Amygdala (tissue), 56 donors: ENCODE results near the gene DCTN5.
"Not testable (repeated sequence)": the region's sequence is repeated elsewhere in the genome, so short reads cannot be mapped to it uniquely, and the experiment has no call there.

ENCODE experiments used
- DNase-seq, 56 donors: peaks; one replicate each; lab custom pipeline; 2025; lab: John Stamatoyannopoulos, UW

DCTN5 gene

DNA sequence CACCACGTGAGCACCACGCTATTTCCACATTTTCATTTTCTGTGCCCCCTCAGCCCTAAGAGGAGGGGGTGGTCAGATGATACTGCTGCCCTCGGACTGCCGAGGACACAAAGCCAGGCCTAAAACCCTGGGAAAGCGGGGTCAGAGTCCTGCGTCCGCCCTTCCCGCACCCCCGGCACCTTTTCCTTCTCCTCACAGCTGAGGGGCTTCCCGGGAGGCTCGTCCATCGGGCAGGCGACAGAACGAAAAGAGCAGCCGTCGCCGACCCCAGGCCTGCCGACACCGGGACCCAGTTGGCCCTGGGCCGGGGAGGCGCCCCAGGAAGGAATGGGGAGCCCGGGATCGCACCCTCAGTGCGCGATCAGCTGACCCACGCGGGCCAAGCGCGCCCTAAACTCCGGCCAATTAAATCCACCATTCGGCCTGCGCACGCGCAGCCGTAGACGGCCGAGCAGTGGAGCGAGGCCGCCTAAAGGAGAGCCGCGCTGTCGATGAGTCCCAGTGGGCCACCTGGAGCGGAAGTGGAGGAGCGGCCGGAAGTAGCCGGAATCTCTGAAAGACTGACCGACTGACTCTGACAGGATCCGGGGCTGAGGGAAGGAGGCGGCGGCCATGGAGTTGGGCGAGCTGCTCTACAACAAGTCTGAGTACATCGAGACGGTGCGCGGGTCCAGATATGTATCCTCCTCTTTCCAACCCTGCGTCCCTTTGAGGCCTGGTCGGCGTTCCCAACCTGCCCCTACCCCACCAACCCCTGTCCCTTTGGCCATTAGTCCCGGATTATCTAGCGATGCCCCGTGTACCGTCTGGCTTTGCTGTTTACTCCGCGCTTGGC lies at the start of gene DCTN5, which contains the start of gene PALB2:
DCTN5 (plus strand) TSS at position 536 of the 835 bp plus-strand sequence; CDS start at position 613, 77 bp downstream.
PALB2 (minus strand) TSS at position 380 of the 835 bp plus-strand sequence; CDS start at position 227, 153 bp downstream.
- DNase-seq = peak; percentile 38 to 96 (median 88)

DNA sequence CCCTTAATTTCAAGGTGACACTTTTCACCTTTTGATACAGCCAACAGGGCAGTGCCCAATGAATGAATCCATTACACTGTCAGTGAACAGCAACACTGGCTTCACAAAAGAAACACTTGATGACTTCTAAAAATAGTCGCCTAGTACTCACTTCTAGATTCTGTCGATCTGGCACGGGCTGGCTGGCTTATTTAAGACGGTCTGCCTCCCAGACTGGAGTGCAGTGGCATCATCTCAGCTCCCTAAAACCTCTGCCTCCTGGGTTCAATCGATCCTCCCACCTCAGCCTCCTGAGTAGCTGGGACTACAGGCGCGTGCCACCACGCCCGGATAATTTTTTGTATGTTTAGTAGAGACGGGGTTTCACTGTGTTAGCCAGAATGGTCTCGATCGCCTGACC lies 47.1 kb upstream of the DCTN5 start:
- DNase-seq = no peak

DNA sequence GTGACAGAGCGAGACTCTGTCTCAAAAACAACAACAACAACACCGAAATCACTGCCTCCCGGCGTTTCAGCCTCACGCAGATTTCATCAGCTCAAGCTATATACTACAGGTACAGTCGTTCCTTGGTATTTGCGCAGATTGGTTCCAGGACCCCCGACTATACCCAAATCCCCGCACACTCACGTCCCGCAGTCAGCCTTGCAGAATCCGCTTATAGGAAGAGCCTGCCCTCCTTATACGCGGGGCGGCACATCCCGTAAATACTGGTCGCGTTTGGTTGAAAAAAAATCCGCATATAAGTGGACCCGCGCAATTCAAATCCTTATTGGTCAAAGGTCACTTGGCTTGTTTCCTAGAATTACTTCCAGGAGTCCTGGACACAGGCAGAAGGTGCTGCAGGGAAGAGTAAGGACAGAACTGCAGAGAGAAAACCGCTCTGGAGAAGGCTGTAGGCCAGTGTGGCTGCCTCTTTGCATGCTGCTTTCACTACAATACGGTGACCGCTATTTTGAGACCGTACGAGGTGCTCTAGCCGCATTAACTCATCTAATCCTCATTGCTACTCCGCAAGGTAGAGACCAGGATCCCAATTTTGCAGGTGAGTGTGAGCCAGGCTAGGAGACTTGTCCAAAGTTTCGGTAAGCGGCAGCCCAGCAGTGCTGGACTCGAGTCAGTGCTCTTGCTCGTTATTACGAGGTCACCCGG lies 45.9 kb upstream of the DCTN5 start:
- peak in 1 of 56 donors; percentile 42 for DNase-seq

DNA sequence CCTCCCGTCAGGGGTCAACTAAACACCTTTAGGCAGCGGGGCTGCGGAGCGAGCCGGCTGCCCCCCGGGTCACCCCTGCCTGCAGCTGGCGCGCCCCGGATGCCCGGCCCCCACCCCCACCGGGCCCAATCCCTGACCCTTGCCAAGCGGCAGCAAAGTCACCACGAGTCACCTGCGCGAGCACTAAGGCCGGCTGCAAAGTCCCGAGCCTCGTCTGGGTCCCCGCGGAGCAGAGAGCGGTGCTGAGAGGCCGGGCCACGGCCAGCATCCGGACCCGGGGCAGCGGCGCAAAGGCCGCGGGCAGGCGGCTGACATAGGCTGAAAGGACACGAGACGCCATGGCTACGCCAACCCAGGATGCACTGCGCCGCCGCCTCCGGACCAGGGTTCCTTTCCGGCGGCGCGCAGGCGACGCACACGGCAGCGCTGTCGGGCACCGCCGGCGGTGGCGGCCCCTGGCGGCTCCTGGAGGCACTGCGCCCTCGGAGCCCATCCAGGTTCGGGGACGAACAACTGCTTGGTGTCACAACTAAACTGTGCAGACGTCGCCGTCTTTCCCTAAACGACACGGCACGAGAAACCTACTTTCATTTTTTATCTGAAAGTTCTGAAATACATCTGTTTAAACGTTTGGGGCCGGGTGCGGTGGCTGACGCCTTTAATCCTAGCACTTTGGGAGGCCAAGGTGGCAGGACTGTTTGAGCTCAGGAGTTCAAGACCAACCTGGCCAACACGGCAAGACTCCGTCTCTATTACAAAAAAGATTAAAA lies 45.1 kb upstream of the DCTN5 start, which contains the start of gene NDUFAB1:
NDUFAB1 (minus strand) TSS at position 366 of the 770 bp plus-strand sequence; CDS start at position 340, 26 bp downstream.
- DNase-seq = peak; percentile 21 to 92 (median 76)

DNA sequence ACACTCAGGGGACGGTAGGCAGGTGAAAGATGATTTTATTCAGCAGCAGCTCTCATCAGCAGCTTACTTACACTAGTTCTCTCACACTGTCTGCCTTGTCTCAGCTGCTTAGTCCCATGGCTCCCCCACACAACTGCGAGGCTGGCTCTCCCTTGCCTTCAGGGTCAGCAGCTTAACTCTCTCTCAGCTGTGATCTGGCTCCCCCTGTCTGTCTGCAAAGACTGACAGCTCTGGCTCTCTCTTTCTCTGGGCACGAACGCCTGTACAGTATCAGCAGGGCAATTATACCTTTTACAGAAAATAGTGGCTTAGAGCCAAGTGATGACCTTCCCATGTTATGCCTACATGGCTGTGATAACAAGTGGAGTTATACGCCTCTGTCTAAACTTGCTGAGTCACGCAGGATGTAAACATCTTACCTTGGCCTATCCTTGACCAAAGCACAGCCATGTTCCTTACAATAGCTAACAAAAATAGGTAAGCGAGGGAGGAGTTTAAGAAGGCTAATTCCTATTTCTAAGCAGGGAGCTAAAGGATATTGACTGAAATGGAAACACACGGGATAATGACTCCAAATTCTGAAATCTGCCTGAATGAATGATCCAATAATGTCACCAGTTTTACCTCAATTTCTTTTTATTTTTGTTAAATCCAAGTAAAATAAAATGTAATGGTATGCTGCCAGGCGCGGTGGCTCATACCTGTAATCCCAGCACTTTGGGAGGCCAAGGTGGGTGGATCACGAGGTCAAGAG lies 44.1 kb upstream of the DCTN5 start:
- DNase-seq = peak in 1 of 56 donors; percentile 6

DNA sequence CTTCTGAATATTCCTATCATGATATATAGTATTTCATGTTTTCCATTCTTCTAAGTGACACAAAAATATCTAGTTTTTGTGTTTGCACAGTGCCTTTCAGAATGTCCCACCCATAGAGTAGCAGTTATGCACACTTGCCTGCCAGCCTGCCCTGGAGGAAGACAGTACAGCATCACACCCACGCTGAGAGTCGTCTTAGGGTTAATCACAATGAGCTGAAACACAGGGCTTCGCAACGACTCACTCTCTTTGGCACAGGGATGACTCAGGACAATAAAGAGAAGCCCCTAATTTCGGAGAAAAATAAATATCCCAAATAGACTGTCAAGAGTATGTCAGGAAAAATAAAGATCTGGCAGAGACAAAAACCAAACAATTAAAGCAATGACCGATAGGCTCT lies 33.5 kb upstream of the DCTN5 start:
- DNase-seq = no peak

DNA sequence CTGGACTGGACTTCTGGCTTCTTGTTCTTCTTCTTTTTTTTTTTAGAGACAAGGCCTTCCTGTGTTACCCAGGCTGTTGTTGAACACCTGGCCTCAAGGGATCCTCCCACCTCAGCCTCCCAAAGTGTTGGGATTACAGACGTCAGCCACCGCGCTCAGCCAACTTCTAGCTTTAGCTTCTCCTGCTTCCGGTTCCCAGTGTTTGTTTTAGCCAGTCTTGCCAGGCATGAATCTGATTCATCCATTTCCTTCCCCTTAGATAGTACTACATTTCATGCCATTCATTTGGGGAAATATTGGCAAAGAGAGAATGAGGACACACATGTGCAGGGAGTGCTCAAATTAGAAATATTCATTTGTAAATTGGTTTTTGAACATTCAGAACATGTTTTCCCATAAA lies 33.1 kb upstream of the DCTN5 start:
- no peak for DNase-seq

DNA sequence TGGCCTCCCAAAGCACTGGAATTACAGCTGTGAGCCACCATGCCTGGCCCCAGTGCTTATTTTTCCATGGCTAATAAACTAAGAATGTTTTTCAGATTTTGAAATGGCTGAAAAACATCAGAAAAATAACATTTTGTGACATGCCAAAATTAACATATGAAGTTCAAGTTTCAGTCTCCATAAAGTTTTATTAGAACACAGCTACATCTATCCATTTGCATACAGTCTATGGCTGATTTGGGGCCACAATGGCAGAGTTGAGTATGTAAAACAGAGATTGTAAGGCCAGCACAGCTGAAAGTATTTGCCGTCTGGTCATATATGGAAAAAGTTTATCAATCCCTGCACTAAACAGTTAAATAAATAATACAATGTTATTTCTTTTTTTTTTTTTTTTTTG lies 31.3 kb upstream of the DCTN5 start:
- DNase-seq = no peak

DNA sequence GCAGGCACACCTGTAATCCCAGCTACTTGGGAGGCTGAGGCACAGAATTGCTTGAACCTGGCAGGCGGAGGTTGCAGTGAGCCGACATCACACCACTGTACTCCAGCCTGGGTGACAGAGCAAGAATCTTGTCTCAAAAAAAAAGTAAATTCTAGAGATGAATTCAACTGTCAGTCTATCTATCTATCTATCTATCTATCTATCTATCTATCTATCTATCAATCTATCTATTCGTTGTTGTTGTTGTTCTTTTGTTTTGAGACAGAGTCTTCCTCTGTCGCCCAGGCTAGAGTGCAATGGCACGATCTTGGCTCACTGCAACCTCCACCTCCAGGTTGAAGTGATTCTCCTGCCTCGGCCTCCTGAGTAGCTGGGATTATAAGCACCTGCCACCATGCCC lies 30.4 kb upstream of the DCTN5 start:
- DNase-seq = not testable (repeated sequence)

DNA sequence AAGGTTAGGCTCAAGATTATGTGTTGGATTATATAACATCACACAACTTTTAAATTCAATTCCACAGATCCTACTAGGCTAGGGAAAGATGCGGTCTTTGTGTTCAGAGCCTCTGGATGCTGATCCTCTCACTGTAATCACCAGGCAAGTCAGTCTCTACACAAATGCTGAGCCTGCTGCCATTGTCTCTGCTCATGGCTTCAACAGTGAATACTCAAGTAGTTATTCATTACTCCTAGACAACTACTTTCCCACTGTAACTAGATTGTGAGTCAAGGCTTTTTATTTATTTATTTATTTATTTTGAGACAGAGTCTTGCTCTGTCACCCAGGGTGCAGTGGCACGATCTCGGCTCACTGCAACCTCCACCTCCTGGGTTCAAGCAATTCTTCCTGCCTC lies 29.3 kb upstream of the DCTN5 start:
- DNase-seq = no peak

DNA sequence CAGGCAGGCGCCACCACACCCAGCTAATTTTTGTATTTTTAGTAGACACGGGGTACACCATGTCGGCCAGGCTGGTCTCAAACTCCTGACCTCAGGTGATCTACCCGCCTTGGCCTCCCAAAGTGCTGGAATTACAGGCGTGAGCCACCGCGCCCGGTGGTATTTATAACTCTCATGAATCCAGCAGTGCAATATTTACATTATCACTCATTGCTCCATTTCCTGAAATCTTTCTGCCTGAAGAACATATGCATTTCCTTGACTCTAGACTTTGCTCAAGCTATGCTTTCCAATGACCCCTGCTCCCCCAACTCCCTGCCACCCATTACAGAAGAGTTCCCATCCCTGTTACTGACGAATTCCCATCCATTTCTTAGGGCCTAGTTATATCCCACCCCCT lies 25.5 kb upstream of the DCTN5 start:
- no peak for DNase-seq

DNA sequence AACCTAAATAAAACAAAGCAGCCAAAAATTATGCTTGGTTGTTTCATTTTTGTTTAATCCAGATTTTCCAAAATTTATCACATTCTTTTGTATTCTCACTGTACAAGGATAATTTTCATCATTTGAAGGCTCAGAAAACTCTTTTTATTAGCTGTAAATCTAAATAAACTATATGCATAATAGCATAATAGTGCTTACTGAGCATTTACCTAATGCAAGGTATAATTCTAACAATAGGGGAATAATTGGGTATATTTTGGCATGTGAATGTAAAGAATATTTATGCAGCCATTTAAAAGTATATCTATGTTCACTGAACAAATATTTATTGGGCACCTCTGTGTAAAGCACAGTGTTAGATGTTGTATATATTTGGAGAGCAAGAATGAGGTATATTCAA lies 17.2 kb upstream of the DCTN5 start:
- DNase-seq = no peak

DNA sequence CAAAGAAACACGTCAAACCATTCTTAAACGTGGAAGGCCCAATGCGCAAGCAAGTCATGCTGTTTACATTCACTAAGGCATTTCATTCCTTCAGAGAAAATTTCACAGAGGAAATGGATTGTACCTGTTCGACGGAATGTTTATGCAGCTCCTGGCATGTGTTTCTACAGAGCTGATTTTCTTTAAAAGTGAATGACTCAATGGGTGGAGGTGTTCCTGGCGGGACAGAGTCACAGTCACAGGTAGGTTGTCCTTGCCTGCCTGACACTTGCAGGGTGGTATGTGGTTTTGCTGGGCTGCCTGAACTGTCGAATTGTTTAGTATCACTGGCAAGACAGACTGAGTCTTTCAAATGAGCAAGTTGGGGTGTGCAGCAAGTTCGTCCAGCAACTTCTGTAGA lies 11.8 kb upstream of the DCTN5 start:
- DNase-seq = no peak

DNA sequence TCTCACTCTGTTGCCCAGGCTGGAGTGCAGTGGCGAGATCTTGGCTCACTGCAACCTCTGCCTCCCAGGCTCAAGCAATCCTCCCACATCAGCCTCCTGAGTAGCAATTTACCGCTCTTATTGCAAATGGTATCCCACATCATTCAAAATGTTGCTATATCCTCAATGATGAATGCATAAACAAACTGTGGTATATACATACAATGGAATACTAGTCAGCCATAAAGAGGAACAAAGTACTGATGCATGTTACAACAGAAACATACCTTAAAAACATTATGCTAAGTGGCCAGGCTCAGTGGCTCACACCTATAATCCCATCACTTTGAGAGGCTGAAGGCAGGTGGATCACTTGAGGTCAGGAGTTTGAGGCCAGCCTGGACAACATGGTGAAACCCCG lies 9.4 kb upstream of the DCTN5 start:
- not testable (repeated sequence) for DNase-seq

DNA sequence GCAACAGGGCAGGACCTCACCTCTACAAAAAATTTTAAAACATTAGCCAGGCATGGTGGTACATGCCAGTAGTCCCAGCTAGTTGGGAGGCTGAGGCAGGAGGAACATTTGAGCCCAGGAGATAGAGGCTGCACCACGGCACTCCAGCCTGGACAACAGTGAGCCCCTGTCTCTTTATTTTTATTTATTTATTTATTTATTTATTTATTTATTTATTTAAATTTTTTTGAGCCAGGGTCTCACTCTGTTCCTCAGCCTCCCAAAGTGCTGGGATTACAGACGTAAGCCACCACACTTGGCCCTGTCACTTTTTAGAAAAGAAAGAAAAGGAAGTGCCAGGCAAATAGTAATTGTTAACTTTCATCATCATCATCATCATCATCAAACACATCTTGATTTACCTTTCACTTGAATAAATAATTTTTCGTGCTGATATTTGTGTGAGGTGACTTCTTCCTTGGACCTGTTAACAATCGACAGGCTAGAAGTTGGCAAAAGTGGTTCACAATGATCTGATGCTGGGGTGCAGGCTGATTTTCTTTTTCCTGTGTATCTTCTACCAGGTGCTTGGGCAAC lies 6.7 kb upstream of the DCTN5 start:
- no peak for DNase-seq

DNA sequence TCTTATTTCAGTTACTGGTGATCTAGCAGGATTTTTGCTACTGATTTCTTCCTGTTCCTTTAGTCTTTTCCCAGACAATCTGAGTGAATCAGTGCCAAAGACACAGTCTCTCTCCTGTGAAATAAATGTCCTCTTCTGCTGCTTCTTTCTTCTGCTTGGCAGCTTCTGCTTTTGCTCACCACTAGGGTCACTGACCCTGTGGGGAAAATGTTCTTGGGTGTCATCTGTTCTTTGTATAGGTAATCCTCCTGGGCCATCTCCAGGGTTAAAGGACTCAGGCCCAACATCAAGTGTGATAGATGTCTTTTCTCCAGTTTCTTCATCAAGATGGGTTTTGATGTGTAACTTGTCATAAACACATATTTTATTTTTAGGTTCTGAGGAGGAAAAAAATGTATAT lies 5.3 kb upstream of the DCTN5 start:
- no peak for DNase-seq

DNA sequence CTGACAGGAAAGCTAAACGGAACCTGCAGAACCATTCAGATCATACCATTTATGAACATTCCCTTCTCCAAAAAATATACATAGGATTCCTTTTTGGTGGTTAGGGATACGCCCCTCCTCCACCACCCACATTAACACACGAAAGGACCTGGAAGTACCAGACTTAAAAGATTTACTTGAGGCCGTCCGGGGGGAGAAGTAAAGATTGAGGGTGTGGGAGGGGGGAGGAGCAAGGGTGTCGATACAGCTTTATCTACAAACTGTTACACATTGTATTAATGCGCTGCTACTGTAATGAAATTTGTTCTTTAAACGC lies 693 bp upstream of the DCTN5 start:
- DNase-seq = no peak

DNA sequence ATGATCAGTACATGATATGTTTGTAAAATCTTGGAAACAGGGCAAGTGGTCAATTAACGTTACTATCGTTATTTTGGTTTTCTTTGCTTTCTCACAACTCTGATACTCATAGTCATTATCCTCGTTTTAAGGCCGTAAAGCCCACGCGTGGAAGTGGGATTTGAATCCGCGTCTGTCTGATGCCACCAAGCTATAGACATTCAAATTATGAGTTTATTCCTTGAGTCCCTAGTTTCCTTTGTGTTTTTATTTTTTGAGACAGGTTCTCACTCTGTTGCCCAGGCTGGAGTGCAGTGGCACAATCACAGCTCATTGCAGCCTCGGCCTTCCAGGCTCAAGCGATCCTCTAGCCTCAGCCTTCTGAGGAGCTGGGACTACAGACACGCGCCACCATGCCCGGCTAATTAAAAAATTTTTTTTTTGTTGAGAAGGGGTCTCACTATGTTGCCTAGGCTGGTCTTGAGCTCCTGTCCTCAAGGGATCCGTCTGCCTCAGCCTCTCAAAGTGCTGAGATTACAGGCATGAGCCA lies 1.0 kb downstream of the DCTN5 start:
- DNase-seq = no peak

DNA sequence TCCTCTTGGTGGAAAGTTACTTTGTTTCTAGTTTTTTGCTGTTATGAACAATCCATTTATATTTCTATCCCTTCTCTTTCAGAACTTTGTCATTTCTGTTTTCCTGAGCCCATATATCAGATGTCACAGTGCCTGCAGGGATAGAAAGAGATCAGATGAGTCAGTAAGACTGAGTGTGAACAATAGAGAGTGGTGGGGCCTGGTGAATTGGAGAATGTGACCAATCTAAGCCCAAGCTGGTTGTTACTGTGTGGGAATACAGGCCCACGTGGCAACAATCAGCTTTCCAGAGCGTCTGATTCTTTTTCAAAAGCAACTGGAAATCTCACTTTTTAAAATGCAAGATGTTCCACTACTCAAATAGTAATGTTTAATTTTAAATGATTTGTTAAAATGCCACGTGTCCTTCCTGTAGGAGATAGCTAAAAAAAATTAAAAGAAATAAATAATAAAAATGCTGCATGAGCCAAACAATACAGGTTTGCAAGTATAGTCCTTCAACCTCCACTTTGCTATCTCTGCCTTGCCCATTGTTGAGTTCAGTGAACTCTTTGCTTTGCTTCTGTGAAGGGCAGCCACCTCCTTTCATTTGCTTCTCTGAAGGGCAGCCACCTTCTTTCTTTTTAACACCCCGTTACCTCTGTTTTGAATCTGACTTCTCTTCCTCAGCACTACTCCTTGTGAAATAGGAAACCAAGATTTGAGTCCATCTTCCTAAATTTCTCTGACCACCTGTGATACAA lies 9.6 kb downstream of the DCTN5 start:
- peak in 12 of 56 donors; percentile 3 to 54 (median 17) for DNase-seq
